ENCODE measurements around the gene OR51B4.

GRCh38 chr11:5310423-5310822 lies 8.7 kb upstream of the OR51B4 start:
- TF ChIP-seq POLR2A (IDR thresholded peaks at IDR 0.05), result no peak
- no peak for TF ChIP-seq CTCF (IDR thresholded peaks at IDR 0.05)

Measured in breast epithelium (tissue), 3 donors.